IPS-NIHi11 (cell line): Measurements from ENCODE around the gene RUFY1.
"Not testable (repeated sequence)": the region's sequence is repeated elsewhere in the genome, so short reads cannot be mapped to it uniquely, and the experiment has no call there.

ENCODE experiments used
- DNase-seq: peaks from one replicate; pipeline ENCODE4 v3.0.0; 2012; ENCODE audit warnings: mixed read lengths, low spot score

Gene RUFY1

DNA sequence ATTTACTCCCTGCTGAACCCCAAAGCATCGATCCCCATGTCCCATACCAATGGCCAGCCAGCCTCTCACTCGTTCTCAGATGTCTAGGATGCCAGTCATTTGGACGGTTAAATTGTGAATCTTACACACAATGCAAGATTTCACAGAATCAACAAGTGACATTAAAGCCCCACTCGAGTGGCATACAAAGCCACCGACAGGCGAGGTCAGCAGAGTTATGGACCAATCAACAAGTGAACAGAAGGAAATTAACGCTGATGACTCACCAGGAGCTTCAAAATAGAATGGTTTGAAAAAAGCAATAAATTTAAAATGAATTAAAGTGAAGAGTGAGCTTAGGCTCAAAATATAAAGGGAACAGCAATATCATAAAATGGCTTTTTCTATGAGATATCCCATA, 8.2 kb upstream of the RUFY1 start:
- no peak for DNase-seq

DNA sequence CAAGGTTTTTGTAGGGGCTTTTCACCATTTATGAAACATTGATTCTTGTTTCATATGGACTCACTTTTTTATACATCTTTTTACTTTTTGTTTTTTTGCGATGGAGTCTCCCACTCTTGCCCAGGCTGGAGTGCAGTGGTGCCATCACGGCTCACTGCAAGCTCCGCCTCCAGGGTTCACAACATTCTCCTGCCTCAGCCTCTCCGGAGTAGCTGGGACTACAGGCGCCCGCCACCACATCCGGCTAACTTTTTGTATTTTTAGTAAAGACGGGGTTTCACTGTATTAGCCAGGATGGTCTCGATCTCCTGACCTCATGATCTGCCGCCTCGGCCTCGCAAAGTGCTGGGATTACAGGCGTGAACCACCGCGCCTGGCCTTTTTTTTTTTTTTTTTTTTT, 7.1 kb upstream of the RUFY1 start:
- not testable (repeated sequence) for DNase-seq

DNA sequence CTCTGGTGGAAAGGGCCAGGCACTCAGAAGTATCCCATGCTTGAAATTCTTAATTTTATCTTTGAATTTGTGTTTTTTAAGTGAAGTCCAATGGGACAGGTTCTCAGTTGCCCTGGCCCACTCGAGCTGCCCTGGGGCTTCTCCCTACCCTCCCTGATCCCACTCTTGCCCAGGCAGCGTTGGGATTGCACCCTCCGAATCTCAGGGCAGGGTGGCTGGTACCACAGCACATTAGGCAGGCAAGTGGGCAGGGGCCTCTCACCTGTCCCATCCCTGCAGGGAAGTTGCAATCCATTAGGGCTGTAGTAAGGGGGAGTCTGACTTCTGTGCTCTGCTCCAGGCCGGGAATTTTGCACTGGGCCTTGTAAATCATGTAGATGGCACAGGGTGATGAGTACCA, 2.7 kb downstream of the RUFY1 start:
- no peak for DNase-seq

DNA sequence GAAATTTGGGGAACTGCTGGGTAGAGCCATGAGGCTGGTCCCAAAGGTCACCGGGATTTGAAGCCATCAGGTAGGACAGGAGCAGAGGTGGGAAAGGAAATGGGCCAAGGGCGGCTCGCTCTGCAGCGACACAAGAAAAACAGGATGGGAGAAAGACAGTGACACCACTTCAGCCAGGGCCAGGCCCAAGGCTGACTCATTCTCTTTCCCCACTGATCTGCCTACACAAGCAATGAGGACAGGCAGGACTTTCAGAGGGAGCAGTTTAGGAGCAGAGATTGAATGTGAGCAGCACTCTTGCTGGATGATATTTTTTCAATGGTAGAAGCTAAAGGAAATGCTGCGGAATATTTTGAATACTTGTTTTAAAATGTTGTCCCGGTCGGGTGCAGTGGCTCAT, 3.5 kb downstream of the RUFY1 start:
- DNase-seq, result no peak

DNA sequence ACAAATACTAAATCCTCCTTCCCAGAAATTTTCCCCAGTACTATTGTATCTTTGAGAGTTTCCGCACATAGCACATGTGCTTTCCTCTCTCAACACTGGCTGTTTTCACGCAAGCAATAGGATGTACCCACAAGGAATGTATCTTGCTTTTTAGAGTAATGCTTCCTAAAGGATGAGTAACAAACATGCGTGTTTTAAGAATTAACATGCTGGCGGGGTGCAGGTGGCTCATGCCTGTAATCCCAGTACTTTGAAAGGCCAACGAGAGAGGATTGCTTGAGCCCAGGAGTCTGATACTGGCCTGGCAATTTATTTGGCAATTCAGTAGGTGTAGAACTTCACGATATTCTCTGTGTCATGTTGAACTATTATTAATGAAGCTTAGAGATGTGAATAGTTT, 4.6 kb downstream of the RUFY1 start:
- DNase-seq, result no peak

DNA sequence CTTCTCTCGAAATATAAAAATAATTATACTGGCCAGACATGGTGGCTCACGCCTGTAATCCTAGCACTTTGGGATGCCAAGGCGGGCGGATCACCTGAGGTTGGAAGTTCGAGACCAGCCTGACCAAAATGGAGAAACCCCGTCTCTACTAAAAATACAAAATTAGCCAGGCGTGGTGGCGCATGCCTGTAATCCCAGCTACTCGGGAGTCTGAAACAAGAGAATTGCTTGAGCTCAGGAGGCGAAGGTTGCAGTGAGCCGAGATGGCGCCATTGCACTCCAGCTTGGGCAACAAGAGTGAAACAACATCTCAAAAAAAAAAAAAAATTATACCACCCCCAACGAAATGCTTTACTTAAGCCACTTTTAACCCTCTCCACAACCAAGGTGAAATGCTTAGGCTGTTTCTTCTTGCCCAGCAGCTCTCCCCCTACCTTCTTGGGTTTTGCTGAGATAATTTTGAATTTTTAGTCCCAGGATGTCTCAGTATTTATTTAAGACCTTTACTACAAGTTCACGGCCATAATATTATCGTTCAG, 8.0 kb downstream of the RUFY1 start:
- DNase-seq, result not testable (repeated sequence)

DNA sequence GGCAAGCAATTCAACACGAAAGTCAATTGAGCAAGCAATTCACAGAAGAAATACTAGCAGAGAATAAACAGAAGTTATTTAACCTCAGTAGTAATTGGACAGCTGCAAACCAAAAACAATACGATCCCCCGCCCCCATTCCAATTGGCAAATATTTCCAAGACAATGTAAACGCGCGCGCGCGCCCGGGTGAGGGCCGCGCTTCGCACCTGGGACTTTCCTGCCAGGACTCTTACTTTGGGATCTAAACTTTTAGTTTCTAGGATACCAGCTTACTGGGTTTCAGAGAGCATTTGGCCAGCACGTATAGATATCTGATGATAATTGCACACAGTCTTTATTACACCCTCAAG, 8.6 kb downstream of the RUFY1 start:
- peak; percentile 66 for DNase-seq

DNA sequence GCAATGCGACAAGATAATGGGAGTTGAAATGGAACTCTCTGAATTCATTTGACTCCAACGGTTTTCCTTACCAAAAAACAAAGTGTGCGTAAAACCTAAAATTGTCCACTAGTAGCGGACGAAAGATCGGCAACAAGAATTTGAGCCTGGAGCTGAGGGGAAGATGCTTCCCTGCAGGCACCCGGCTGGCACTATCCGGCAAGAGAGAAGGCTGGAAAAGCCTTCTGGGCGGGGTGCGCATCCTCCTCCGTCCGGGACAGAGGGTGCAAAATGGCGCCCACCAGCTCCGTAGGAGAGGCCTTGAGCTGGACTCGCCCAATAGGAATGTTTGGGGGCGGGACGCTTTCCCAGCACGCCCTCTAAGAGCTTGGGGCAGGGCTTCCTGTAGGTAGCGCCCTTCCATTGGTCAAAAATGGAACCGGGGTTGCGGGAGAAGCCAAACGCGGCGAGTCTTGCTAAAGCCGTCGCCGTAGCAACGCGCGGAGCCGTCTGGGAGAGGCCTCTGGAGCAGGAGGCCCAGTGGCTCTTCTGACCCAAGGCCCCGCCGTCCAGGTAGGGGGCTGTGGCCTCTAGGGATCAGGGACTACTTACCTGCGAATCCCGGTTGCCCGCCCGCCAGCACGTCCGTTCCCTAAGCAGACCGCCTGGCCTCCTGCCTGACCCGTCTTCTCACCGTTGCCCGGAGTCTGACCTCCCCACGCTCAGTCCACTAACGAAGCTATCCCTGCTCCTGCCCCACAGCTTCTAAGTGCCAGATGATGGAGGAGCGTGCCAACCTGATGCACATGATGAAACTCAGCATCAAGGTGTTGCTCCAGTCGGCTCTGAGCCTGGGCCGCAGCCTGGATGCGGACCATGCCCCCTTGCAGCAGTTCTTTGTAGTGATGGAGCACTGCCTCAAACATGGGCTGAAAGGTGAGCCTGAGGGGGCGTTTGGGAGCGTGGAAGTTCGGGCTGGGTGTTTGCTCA, 9.2 kb downstream of the RUFY1 start:
- DNase-seq, result peak; percentile 99

DNA sequence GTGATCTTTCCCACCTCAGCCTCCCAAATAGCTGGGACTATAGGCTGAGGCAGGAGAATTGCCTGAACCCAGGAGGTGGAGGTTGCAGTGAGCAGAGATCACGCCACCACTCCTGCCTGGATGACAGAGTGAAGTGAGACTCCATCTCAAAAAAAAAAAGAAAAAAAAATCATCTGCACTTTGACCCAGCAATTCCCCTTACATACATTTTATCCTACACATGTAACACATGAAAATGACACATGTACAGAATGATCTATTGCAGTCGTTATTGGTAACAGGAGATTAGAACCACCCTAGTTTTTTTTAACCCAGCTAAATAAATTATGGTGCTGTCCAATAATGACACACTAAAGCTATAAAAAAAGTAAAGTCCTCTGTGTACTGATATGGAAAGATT, 14.2 kb downstream of the RUFY1 start:
- DNase-seq, result no peak

DNA sequence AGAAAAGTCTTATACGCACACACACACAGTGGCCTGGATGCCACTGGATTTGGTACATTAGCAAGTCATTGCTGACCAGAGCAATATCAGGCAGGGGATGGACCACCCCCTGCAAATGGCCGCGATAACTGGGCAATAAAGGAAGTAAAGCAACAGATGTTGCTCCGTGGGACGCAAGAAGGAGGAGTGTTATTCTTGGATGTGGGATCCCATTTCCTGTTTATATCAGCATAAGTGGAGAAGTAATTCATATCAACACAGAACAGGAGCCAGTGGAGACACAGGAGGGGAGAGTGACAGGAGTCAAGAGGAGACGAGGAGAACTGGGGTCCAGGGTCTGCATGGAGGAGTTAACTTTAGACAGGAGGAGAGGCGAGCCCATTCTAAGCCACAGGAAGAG, 18.4 kb downstream of the RUFY1 start:
- no peak for DNase-seq

DNA sequence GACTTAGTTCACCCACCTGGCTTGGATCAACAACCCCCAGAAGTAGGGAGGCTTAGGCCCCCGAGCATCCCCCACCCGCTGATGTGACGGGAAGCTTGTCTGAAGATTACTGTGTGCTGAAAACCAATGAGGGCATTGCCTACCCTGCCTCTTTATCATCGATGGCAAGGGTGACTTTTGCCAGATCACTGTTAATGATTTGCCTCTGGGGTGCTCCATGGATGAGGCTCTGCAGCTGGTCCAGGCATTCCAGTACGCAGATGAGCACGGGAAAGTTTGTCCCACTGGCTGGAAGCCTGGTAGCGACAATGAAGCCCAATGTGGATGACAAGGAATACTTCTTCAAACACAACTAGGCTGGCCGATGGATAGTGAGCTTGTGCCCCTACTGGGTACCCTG, 22.0 kb downstream of the RUFY1 start:
- no peak for DNase-seq

DNA sequence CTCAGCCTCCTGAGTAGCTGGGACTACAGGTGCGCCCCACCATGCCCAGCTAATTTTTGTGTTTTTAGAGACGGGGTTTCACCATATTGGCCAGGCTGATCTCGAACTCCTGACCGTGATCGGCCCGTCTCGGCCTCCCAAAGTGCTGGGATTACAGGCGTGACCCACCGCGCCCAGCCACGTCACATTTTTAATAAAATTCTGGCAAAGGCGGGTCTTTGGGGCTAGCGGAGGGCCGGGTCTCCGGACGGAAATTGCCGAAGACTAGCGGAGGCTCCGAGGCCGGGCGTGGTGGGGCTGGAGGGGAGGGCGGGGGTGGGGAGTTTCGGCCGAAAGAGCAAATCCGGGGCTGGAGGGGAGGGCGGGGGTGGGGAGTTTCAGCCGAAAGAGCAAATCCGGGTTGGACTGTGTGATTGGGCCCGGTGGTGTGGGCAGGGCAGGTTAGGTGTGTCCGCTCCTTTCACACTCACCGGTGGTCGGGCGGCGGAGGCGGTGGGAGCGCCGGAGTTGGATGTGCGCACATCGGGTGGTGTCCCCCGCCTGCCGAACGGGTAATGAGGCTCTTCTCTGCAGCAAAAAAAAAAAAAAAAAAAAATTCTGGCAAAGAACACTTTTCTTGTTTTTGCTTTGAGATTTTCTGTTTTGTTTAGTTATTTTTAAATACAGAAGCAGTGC, 27.1 kb downstream of the RUFY1 start:
- peak; percentile 29 for DNase-seq

DNA sequence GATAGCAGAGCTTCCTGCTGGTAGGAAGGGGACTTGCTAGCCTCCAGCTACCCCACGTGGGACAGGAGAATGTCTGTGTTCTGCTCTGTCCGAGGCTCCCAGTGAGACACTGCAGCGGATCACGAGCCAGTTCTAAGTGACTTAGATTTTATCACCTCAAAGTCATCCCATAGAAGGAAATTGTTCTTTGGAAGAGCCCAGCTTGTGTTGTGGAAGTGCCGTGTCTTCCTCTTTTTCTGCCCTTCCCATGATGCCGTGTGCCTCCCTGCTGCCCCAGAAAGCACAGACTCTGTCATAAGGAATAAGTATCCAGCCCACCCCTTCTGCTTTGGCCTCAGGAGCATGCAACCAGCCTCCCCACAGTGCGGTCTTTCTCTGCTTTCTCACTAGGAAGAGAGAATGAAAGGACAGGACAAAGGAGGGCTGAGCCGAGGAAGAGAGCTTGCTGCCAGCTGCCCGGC, 35.6 kb downstream of the RUFY1 start:
- no peak for DNase-seq

DNA sequence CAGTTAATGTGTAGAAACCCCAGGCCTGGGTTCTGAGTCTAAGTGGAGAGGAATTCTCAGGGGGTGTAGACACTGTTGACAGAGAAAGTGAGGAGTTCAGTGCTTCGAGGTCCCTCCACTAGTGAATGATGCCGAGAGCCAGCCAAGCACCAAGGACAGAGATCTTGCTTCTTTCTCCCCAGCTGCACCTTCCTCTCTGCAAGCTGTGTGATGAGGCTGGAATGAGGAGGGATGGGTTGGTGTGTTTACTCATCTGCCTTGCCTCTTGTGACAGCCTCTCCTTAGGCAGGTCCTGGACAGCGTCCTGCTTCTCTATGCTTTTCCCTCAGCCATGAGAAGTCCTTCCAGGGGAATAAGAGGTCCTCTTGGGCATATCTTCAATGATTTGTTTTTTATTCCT, 37.8 kb downstream of the RUFY1 start:
- no peak for DNase-seq

DNA sequence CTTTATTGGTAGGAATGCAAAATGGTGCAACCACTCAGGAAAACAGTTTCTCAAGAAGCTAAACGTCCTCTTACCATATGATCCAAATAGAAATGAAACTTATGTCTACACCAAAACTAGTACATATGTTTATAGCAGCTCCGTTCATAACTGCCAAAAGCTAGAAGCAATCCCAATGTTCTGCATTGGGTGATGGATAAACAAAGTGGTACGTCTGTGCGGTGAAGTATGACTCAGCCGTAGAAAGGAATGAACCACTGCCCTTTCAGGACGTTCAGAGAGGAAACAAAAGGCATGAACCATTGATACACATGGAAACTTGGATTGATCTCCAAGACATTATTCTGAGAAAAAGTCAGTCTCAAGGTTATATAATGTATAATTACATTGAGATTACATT, 45.6 kb downstream of the RUFY1 start:
- no peak for DNase-seq

DNA sequence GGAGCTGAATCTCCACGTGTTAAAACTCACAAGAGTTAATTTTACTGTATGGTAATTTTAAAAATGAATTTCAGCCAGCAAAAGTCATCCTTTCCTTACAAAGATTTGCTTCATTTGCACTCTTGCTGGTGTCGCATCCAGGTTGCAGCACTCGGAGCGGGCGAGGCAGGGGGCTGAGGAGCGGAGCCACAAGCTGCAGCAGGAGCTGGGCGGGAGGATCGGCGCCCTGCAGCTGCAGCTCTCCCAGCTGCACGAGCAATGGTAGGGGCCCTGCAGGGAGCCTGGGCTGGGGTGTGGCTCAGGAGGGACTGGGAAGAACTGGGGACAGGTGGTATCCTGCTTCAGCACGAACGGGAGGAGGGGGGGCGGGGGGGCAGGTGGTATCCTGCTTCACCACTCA, 46.1 kb downstream of the RUFY1 start:
- no peak for DNase-seq

DNA sequence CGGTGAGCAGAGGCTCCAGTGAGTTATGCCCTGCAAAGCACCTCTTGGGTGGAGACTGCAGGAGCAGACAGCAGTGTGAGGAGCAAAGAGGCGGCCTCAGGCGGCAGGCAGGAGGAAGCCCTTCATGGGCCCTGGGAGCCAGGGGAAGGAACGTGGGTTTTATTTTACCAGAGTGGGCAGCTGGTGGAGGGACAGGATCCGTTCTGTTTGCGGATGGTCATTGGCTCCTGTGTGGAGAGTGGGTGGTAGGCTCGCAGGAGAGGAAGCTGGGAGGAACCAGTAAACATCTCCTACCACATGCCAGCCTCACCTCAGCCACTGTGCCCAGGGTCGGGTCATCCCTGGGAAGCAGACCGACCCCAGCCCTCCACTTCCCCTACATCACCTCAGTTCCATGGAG, 48.7 kb downstream of the RUFY1 start:
- DNase-seq, result no peak

DNA sequence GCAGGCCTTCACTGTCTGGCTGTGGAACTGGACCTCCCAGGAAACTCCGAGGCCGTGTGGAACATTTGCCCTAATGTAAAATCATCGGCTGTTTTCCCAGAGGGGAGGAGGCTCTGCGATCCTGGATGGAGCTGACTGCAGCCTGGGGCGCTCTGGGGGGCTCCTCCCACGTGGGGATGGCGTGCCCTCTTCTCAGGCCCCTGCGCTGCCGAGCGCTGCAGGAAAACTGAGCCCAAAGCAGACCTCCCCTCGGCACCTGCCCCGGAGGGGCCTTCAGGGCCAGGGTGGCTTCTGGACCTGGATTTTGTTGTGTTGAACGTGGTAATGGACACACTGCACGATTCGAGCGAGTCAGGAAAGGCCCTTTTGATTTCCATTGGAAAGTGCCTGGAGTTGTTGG, 49.2 kb downstream of the RUFY1 start:
- no peak for DNase-seq

DNA sequence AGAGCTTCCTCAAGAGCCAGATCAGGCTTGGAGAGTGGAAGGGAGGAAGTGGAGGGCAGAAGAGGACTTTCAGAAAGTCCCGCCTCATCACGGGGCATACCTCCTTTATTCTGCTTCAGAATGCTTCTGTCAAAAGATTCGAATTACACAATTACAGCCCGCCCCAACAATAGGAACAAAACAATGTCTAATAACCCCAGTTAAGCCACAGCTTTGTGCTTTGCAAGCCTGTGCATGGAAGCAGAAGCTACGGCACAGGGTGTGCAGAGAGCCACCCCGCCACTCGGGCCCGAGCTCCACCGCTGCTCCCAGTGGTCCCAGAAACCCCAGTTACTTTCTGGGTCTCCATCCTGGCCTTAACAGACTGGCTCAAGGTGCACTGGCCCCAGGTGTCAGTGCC, 49.6 kb downstream of the RUFY1 start:
- no peak for DNase-seq

DNA sequence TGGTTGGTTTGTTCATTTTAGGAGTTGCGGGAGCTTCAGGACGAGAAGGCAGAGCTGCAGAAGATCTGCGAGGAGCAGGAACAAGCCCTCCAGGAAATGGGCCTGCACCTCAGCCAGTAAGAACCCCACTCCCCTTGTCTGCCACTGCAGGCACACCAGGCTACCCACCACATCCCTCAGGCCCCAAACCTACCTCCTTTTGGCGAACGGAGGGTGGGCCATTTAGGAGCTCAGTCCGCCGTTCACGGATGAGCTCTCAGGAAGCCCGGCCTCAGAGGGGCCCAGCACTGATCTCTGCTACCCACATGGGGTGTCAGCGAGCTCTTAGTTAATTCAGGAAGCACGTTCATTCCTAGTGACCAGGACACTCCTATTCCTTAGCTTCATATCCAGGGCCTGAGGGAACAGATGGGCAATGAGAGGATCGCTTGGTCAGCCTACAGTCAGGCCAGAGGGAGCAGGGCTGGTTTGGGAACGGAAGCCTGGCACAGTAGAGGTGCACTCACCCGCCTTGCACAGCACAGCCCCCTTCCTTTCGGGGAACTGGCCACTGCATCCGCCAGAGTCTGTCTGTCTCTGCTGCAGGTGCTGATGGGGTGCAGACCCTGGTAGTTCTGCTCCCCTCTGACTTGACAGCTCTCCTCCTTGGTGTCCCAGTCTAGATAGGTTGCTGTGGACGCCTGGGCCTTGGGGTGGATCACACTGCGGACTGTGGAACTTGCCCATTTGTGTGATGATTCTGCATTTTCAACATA, 51.7 kb downstream of the RUFY1 start:
- DNase-seq, result no peak

DNA sequence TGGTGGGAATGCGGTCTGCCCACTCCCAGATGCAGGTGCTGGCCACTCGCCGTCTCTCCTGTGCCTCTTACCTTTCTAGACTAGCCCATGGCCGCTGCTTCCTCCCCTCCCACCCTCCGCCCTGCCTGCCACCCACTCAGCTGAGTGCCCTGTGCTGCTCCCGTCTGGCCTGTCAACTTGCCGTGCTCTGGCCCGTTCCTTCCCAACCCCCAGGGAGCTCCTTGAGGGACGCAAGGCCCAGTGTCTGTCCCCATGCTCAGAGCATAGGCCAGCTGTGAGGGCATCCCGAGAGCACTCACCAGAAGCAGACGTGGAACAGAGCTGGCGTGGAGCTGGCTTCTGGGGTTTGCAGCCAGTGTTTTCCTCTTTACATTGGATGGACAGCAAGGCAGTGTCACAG, 53.0 kb downstream of the RUFY1 start:
- no peak for DNase-seq

DNA sequence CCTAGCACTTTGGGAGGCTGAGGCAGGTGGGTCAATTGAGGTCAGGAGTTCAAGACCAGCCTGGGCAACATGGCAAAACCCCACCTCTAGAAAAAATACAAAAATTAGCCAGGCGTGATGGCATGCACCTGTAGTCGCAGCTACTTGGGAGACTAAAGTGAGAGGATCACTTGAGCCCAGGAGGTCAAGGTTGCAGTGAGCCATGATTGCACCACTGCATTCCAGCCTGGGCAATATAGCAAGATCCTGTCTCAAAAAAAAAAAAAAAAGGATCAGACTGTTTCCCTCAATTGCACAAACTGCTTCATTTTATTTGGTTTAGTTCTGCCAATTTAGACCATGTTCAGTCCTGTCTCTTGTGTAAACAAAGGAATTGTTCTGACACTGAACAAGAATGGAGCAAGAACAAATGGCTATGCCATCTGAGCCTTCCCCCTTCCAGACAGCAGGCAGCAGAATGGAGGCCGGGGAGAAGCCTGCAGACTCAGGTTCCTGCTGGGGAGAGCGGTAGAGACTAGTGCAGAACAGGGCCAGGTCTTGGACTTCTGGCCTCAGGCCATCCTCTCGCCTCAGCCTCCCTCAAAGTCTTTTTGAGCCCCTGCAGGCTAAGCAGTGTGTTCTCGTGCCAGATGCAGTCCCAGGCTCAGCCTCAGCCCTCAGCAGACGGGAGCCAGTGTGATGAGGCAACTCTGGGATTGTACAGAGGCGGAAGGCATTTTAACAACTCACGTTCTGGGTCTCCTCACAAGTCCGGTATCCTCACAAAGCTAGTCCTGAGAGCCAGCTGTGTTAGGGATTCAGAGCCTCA, 54.9 kb downstream of the RUFY1 start:
- DNase-seq, result no peak
